ENCODE results near the gene UGDH. TPM values are rescaled to one million over a fixed set of nuclear protein-coding genes. Genes with fewer than 3 reads are reported as not detected.

The UGDH gene
- total and polyA plus RNA-seq, 9 of the 15 experiments (the other 6 are each of a cell fraction or from before 2014, with no cell fraction given) = 5.5 to 21.7 (median 16.2) TPM

- TF ChIP-seq ZNF609 (CRISPR knock-in tag; IDR thresholded peaks at IDR 0.05; ENCODE audit: borderline replicate concordance) = peak; percentile 42; the same call in 1 of the 2 replicates
- TF ChIP-seq GTF2A2 (tag; IDR thresholded peaks at IDR 0.05) = no peak
- TF ChIP-seq YY1 (IDR thresholded peaks at IDR 0.05; ENCODE audit: borderline replicate concordance in 1 of 3, control insufficient read depth in 1 of 3, extremely low read depth in 1 of 3, insufficient read depth in 3 of 3, insufficient read length in 1 of 3, insufficient replicate concordance in 2 of 3, low read depth in 1 of 3, low read length in 2 of 3) = peak in 2 of 3 experiments; percentile 19 to 65
- no peak for TF ChIP-seq HMG20B (CRISPR knock-in tag; IDR thresholded peaks at IDR 0.05)
- no peak for TF ChIP-seq ZNF347 (CRISPR knock-in tag; IDR thresholded peaks at IDR 0.05; ENCODE audit: low read depth)
- TF ChIP-seq ZNF639 (CRISPR knock-in tag; conservative IDR thresholded peaks at IDR 0.05 in 1 of 2, IDR thresholded peaks at IDR 0.05 in 1 of 2) = peak in 1 of 2 experiments; percentile 4; a peak in 1 of 4 replicates
- peak; percentile 71; the same call in 1 of the 2 replicates for TF ChIP-seq DIDO1 (tag; IDR thresholded peaks at IDR 0.05; ENCODE audit: low read depth)
- TF ChIP-seq HCFC1 (IDR thresholded peaks at IDR 0.05; ENCODE audit: low read depth, low read length) = peak; percentile 63
- no peak for TF ChIP-seq PHF21A (IDR thresholded peaks at IDR 0.05; ENCODE audit: borderline replicate concordance, low read depth)
- TF ChIP-seq ZKSCAN1 (IDR thresholded peaks at IDR 0.05; ENCODE audit: low read depth, low read length) = 0 out of 2 replicates have a peak, but pooled peaks have one; percentile 11
- TF ChIP-seq SETDB1 (IDR thresholded peaks at IDR 0.05; ENCODE audit: low read length) = no peak
- TF ChIP-seq PTRF (tag; IDR thresholded peaks at IDR 0.05) = no peak
- TF ChIP-seq ETV6 (IDR thresholded peaks at IDR 0.05; ENCODE audit: borderline replicate concordance in 1 of 2, low read depth in 2 of 2, low read length in 1 of 2) = no peak
- TF ChIP-seq ETV6 (CRISPR knock-in tag; IDR thresholded peaks at IDR 0.05; ENCODE audit: borderline replicate concordance) = peak; percentile 32; the same call in 1 of the 2 replicates
- no peak for TF ChIP-seq ZBTB49 (CRISPR knock-in tag; IDR thresholded peaks at IDR 0.05; ENCODE audit: borderline replicate concordance)
These were observed at the start of gene UGDH (continued) for GRCh38 chr4:39527296-39528060.
